ENCODE results near the gene GNAI2.
"Not testable (repeated sequence)": the region's sequence is repeated elsewhere in the genome, so short reads cannot be mapped to it uniquely, and the experiment has no call there.

GNAI2 gene

DNA sequence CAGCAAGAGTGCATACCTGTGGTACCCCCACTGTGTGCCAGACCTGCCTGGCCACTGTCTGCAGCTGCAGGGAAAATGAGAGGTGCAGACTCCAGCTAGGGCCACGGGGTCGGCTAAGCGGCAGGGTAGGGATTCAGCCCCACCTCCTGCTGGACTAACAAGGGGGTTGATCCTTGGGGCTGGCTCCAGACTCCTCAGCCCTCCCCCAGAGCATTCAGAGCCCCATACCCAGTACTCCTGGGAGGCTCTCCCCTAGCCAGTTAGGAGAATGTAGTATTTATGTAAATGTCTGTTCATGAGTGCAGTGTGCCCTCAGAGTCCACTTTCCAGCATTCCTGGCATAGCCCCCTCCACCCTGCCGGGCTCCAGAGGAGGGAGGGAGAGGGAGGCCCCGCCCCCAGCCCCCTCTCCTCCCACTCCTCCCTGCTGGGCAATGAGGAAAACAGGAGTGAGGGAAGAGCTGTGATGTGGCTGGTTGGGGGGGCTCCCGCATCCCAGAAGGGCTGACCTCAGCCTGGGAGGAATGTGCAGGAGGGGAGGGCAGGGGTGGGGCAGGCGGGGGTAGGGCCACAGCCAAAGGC, 28.5 kb downstream of the GNAI2 start:
- DNase-seq (ENCODE audit: low read depth in 2 of 2): no peak

DNA sequence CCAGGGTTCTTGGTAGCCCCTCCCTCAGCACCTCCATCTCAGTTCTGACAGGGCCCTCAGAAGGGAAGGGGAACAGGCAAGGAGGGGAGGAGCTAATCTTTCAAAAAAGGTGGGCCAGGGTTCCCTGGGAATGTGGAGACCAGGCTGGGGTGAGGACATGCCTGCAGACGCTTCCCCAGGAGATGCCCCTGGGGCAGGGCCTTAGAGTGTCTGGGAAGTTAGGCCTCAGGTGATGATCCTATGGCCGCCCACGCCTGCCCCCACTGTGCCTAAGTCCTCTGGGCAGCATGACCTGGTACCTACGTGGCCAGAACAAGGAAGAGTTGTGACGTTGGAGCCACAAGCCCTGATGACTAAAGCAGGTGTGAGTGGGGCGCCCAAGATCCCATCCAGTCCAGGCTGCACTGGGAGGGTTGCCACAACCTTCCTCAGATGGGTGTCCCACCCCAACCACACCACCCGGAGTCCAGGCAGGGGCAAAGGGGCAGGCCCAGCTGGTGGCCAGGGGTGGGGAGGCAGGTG, 29.0 kb downstream of the GNAI2 start:
- no peak for DNase-seq (ENCODE audit: low read depth in 2 of 2)

DNA sequence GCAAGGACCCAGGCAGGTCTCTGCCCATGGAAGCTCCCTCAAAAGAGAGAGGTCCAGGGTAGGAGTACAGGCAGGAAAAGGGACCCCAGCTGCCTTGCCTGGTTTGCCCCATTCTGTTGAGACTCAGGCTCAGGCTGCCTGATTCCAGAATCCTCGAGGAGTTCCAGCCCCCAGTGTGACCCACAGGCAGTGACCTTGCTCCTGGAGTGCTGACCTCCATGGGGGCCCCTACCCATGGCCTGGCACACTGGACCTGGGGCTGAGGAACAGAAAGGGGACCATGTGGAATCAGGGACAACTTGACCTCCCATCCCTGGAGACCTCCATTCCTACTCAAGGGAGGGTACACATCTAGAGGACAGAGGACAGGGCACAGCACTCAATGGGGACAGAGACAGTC, 29.6 kb downstream of the GNAI2 start:
- DNase-seq (ENCODE audit: low read depth in 2 of 2): no peak

DNA sequence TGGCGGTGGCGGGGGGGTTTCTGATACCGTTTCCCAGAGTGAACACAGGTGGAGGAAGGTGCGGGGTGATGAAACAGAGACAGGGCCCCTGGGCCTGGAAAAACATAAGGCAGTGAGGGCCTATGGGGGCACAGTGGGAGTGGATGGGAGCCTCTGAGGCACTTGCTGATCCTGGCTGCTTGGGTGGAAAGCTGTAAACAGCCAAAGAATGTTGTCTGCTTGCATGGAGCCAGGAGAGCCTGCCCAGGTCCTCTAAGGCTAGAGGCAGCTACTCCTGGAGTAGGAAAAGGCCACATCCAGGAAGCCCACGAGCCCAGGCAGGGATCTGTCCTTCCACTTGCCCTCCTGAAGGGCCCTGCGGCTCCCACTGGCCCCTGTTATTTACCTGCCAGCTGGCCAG, 30.0 kb downstream of the GNAI2 start:
- DNase-seq (ENCODE audit: low read depth in 2 of 2): no peak

DNA sequence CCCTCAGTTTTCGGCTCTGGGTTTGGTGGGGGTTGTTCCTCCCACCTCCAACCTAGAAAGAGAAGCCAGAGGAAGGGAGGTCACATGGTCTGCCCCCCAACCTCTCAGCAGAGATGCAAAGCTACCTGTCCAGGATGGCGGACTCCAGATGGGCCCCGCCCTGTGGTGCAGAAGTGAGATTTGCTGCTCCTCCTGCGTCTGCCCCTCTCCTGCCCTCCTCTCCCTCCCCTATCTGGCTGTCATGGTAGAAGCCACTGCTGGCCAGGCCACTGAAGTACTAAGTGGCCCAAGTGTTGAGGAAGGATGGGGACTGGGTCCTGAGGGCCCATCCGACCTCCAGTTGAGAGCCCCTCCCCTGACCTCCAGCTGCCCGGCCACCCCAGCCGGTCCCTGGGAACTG, 30.8 kb downstream of the GNAI2 start:
- DNase-seq (ENCODE audit: low read depth in 2 of 2): no peak

DNA sequence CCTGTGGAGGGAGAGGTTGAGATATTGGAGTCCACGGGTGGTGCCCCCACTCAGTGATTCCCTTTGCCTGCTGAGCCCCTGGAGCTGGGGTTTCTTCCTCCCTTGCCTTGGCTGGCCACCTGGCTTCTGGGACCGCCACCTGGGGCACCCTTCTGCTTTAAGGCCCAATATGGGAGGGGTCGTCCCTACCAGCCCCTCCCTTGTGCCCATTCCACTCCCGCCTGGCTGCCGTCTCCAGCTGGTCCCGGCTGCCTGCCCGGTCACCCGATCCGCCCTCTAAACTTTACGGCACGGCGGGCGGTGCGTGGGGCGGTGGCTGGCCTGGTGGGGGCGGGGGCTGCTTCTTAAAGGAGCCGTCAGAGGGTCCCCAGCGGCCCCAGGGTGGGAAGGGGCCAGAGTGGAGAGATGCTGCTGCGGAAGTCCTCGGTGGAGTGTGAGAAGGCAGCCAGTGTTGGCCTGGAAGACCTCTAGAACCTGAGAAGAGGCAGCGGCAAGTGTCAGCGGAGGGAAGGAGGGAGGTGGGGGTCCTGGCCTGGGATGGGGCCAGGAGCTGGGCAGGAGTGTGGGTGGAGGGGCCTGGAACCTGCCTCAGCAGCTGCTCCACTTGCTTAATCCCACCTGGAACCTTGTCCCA, 31.4 kb downstream of the GNAI2 start:
- no peak for DNase-seq (ENCODE audit: low read depth in 2 of 2)

DNA sequence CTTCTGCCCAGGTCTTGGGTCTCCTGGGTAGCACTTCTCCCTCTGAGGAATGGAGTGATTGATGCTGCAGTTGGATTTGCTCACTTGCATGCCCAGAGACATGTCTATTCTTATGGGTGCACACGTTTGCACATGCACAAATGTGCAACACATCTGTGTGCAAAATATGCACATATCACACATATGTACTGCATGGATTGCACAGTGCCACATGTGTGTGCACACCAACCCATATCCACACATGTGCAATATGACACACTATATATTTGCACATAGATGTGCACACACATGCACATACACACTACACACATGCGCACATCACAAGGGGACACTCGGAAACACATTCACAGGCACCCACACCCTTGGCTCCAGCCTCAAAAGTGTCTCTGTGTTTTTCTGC, 32.3 kb downstream of the GNAI2 start:
- DNase-seq (ENCODE audit: low read depth in 2 of 2): no peak

DNA sequence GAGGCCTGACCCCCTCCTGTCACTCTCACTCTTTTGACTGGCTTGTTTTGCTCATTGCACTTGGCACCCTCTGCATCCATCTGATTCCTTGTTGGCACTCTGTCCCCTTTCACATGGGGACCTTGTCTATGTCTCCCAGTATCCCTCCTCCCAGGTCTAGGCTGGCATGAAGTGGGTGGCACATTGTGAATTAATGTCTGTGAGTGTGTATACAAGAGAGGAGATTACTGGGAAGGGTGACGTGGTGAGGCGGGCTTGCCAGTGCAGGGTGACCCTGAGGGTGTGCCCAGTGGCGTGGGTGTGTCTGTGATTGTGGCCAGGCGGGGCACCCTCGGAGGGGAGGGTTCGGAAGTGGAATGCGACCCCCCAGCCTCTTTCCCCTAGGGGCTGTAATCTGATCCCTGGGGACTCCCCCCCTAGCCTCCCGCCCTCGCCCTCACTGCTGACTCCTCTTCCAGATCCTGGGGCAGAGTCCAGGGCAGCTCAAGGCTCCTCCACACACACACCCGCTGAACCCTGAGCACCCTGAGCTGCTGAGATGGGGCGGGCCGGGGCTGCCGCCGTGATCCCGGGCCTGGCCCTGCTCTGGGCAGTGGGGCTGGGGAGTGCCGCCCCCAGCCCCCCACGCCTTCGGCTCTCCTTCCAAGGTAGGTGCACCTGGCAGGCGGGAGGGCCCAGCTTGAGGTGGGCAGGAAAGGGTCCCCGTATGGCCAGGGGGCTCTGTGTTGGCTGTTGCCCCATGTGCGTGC, 32.9 kb downstream of the GNAI2 start, which contains the start of gene SEMA3B:
TSS of gene SEMA3B (plus strand) at position 445 of the 749 bp plus-strand sequence. CDS start at position 539, 94 bp downstream.
- DNase-seq (ENCODE audit: low read depth in 2 of 2): no peak

DNA sequence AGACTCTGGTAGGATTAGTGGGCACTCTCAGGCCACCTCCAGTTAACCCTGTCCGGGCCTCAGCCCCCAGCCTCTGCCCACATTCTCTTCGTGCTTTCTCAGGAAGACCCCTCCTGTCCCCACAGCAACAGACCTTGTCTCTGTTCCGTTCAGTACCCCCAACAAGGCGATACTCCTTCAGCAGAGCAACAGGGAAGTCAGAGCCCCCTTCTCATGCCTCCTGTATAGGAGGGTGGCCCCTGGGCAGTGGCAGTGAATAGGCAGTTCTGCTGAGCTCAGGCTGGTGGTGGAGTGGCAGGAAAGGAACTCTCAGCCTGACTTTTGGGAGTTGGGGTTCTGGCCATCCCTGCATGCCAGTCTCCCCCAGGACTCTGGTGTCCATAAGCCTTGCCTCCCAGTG, 33.5 kb downstream of the GNAI2 start:
- DNase-seq (ENCODE audit: low read depth in 2 of 2): no peak

DNA sequence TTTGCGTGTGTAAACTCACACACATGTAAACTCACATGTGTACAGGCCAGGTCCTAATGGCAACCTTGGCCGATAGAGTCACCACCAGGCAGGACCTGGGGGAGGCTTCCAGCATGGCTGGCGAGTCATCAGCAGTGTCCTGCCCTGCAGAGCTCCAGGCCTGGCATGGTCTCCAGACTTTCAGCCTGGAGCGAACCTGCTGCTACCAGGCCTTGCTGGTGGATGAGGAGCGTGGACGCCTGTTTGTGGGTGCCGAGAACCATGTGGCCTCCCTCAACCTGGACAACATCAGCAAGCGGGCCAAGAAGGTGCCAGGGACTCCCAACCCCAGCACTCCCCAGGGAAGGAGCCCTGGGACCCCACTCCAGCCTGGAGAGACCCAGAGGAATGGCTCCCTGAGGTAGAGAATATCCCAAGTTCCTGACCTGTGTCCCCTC, 34.0 kb downstream of the GNAI2 start:
- DNase-seq (ENCODE audit: low read depth in 2 of 2): no peak

DNA sequence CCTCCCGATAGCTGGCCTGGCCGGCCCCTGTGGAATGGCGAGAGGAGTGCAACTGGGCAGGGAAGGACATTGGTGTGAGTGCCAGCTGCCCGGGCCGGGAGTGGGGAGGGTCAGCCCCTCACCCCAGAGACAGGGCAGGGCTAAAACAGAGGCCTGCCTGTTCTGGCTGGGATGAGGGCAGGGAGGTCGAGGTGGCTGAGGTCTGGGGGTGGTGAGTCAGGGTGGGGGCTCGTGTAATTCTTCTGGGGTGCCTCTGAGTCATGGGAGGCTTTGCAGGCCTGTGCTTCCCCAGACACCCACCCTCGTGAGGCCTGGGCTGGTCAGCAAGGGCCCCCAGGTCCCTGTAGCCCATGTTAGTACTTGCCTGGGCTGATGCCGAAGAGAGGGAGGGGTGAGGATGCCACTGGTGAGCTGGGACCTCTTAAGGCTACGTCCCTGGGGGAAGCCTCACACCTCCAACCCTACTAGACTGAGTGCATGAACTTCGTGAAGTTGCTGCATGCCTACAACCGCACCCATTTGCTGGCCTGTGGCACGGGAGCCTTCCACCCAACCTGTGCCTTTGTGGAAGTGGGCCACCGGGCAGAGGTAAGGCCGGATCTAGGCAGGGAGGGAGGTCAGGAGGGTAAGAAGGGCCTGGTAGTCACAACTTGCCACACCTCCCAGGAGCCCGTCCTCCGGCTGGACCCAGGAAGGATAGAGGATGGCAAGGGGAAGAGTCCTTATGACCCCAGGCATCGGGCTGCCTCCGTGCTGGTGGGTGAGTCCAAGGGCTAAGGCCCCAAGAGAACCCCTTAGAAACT, 34.6 kb downstream of the GNAI2 start:
- no peak for DNase-seq (ENCODE audit: low read depth in 2 of 2)

DNA sequence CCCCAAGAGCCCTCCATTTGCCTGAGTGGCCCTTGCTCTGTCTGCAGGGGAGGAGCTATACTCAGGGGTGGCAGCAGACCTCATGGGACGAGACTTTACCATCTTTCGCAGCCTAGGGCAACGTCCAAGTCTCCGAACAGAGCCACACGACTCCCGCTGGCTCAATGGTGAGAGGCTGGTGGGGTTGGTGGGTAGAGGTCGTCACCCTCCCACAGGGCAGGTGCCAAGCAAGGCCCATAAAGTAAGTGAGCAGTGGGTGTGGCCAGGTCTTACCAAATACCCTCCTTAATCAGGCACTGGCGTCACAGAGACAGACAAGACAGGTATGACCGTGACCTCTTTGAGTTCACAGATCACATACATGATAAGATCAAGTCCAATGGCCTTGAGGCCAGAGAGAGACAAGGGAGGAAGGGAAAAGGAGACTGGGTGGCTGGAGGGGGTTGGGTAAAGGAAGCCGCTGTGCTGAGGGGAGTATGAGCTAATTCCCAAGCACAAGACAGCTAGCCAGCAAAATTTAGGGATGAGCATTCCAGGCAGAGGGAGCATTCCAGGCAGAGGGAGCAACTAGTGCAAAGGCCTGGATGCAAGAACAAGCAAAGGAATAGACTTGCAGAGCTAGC, 35.4 kb downstream of the GNAI2 start:
- DNase-seq (ENCODE audit: low read depth in 2 of 2): no peak

DNA sequence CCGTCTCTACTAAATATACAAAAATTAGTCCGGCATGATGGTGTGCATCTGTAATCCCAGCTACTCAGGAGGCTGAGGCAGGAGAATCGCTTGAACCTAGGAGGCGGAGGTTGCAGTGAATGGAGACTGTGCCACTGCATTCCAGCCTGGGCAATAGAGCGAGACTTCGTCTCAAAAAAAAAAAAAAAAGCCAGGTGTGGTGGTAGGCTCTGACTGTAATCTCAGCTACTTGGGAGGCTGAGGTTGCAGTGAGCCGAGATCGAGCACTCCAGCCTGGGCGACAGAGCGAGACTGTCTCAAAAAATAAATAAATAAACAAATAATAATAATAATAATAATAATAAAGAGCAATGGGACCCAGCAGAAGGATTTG, 36.5 kb downstream of the GNAI2 start:
- not testable (repeated sequence) for DNase-seq (ENCODE audit: low read depth in 2 of 2)

DNA sequence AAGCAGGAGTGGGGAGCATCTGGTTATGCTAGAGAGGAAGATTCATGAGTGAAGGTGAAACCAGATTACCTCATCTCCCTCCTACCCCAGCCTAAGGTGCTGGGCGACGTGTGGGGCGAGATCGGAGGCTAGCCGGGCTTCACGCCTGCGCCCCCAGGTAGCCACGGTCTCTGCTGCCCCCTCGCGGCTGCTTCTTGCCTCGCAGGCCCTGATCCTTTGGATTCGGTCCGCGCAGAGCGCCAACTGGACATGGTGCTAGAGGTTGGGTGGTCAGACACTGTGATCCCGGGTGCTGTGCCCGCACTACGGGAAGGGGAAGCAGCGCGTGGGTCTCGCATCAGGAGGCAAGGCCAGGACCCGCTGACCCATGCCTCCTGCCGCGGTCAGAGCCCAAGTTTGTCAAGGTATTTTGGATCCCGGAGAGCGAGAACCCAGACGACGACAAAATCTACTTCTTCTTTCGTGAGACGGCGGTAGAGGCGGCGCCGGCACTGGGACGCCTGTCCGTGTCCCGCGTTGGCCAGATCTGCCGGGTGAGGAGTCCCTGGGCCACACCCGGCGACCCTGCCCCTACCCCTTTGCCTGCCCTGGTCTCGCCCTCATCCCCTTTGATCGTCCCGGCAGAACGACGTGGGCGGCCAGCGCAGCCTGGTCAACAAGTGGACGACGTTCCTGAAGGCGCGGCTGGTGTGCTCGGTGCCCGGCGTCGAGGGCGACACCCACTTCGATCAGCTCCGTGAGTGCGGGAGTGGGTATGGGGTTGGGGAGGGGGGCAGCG, 37.1 kb downstream of the GNAI2 start:
- peak; percentile 86 to 93 for DNase-seq (ENCODE audit: low read depth in 2 of 2)

DNA sequence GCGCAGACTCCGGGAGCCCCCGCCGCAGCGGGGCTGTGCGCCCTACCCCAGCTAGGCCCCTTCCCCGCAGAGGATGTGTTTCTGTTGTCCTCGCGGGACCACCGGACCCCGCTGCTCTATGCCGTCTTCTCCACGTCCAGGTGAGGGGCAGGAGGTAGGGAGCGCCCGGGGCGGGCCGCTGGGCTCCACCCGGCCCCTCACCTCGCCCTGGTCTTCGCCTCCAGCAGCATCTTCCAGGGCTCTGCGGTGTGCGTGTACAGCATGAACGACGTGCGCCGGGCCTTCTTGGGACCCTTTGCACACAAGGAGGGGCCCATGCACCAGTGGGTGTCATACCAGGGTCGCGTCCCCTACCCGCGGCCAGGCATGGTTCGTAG, 37.7 kb downstream of the GNAI2 start:
- DNase-seq (ENCODE audit: low read depth in 2 of 2): no peak

DNA sequence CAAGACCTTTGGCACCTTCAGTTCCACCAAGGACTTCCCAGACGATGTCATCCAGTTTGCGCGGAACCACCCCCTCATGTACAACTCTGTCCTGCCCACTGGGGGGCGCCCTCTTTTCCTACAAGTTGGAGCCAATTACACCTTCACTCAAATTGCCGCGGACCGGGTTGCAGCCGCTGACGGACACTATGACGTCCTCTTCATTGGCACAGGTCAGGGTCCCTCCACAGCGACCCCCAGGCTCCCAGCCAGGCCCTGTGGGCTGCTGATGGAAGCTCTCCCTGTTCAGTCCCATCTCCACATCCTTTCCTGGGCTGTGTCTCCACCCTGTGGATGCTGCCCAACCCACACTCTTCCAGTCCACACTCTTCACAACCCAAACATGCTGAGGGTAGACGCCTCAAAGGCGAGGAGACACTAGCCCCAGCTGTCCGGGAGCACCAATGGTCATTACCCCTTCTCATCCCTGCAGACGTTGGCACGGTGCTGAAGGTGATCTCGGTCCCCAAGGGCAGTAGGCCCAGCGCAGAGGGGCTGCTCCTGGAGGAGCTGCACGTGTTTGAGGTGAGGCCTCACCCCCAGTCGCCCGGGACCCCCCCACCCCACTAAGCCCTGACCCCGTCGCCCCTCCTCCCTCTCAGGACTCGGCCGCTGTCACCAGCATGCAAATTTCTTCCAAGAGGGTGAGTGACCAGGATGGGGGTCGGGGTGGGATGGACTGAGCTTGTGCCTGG, 38.5 kb downstream of the GNAI2 start:
- DNase-seq (ENCODE audit: low read depth in 2 of 2): peak; percentile 40 to 78

DNA sequence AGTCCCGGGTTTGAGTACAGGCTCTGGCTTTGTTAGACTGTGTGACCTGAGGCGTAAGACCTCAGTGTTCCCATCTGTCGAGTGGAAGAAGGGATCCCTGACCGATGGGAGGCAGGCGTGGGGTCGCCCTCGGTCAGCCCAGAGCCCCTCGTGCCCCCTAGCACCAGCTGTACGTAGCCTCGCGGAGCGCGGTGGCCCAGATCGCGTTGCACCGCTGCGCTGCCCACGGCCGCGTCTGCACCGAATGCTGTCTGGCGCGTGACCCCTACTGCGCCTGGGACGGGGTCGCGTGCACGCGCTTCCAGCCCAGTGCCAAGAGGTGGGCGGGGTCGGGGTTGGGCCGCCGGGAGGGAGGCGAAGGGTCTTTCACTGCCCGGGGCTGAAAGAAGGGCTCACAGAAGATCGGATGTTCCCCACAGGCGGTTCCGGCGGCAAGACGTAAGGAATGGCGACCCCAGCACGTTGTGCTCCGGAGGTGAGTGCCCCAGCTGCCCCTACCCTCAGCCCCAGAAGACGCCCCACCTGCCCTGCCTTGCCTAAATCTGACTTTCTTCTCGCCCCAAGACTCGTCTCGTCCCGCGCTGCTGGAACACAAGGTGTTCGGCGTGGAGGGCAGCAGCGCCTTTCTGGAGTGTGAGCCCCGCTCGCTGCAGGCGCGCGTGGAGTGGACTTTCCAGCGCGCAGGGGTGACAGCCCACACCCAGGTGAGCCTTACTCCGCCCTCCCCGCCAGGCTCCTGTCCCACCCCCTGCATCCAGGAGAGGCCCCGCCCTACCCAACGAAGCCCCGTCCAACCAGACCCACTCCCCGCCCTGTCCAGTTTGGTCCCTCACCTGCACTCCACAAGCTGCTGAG, 39.4 kb downstream of the GNAI2 start:
- no peak for DNase-seq (ENCODE audit: low read depth in 2 of 2)

DNA sequence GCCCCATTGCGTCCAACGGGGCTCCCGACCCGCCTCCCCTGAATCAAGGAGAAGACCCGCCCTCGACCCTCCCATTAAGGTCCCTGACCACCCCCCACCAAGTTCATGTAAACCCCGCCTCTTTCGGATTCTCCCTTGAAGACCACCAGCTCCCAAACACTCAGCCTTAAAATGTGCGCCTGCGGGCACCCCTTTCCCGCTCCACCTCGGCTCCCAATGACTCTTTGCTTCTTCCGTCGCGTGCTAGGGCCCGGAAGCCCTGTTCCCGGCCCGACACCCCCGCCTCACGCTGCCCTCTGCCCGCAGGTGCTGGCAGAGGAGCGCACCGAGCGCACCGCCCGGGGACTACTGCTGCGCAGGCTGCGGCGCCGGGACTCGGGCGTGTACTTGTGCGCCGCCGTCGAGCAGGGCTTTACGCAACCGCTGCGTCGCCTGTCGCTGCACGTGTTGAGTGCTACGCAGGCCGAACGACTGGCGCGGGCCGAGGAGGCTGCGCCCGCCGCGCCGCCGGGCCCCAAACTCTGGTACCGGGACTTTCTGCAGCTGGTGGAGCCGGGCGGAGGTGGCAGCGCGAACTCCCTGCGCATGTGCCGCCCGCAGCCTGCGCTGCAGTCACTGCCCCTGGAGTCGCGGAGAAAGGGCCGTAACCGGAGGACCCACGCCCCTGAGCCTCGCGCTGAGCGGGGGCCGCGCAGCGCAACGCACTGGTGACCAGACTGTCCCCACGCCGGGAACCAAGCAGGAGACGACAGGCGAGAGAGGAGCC, 40.2 kb downstream of the GNAI2 start:
- DNase-seq (ENCODE audit: low read depth in 2 of 2): no peak

DNA sequence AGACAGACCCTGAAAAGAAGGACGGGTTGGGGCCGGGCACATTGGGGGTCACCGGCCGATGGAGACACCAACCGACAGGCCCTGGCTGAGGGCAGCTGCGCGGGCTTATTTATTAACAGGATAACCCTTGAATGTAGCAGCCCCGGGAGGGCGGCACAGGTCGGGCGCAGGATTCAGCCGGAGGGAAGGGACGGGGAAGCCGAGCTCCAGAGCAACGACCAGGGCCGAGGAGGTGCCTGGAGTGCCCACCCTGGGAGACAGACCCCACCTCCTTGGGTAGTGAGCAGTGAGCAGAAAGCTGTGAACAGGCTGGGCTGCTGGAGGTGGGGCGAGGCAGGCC, 40.7 kb downstream of the GNAI2 start:
- no peak for DNase-seq (ENCODE audit: low read depth in 2 of 2)

Data from activated CD4-positive, alpha-beta T cell treated with anti-CD3 and anti-CD28 coated beads for 24 hours (primary cell).